ENCODE results near the gene PLEKHG2. TPM values are rescaled to one million over a fixed set of nuclear protein-coding genes. Genes with fewer than 3 reads are reported as not detected.

PLEKHG2 gene
- total and polyA plus RNA-seq, 2 donors from 2014 or later, result 8.5 to 29.7 TPM

DNA sequence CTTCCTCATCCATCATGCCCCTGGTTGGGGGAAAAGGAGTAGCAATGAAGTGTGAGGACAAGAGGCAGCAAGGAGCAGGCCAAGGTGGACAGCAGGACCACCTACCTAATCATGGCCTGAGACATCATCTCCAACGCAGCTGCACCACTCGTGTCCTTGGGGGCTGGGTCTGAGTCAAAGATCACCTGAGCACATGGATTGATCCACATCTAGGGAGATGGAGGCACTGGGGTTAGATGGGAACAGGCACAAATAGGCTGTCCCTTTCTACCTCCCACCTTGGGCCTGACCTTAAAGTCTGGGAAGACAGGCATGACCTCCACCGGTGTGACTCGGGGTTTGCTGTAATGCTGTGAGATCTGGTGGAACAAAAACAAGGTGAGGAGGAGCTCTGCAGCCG lies 23.8 kb upstream of the PLEKHG2 start:
- Histone ChIP-seq H3K9ac (ENCODE audit: low read length in 3 of 3) (no peak overlapping the region), H3K27me3 (ENCODE audit: control insufficient read depth, insufficient read depth, low read length) (no peaks in the 10 kb centered on the region), H3K4me3 (ENCODE audit: low read length in 3 of 3) (no peak overlapping the region), H3K27ac (ENCODE audit: low read depth in 2 of 2, low read length in 2 of 2) (no peak overlapping the region), H3K9me3 (ENCODE audit: control insufficient read depth in 2 of 3, insufficient read depth in 1 of 3, low read length in 3 of 3) (no peaks in the 10 kb centered on the region), H3K4me1 (ENCODE audit: control insufficient read depth in 2 of 3, insufficient read depth in 2 of 3, low read depth in 1 of 3, low read length in 3 of 3) (peaks cover 0 to 14% (median 8%) of the 10 kb centered on the region in 3 donors), H3K36me3 (ENCODE audit: control insufficient read depth in 2 of 3, insufficient read depth in 3 of 3, low read length in 3 of 3) (peaks cover 9 to 36% (median 29%) of the 10 kb centered on the region in 3 donors)
- intact Hi-C loops (cut with DNase I), result no loop called here
- DNase-seq (peak in 1 of 5 donors; percentile 29), FAIRE-seq (no peak)
- TF ChIP-seq, protein P1, sequence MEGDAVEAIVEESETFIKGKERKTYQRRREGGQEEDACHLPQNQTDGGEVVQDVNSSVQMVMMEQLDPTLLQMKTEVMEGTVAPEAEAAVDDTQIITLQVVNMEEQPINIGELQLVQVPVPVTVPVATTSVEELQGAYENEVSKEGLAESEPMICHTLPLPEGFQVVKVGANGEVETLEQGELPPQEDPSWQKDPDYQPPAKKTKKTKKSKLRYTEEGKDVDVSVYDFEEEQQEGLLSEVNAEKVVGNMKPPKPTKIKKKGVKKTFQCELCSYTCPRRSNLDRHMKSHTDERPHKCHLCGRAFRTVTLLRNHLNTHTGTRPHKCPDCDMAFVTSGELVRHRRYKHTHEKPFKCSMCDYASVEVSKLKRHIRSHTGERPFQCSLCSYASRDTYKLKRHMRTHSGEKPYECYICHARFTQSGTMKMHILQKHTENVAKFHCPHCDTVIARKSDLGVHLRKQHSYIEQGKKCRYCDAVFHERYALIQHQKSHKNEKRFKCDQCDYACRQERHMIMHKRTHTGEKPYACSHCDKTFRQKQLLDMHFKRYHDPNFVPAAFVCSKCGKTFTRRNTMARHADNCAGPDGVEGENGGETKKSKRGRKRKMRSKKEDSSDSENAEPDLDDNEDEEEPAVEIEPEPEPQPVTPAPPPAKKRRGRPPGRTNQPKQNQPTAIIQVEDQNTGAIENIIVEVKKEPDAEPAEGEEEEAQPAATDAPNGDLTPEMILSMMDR (IDR thresholded peaks at IDR 0.05; ENCODE audit: borderline replicate concordance, extremely low read depth, insufficient read depth), result no peak

DNA sequence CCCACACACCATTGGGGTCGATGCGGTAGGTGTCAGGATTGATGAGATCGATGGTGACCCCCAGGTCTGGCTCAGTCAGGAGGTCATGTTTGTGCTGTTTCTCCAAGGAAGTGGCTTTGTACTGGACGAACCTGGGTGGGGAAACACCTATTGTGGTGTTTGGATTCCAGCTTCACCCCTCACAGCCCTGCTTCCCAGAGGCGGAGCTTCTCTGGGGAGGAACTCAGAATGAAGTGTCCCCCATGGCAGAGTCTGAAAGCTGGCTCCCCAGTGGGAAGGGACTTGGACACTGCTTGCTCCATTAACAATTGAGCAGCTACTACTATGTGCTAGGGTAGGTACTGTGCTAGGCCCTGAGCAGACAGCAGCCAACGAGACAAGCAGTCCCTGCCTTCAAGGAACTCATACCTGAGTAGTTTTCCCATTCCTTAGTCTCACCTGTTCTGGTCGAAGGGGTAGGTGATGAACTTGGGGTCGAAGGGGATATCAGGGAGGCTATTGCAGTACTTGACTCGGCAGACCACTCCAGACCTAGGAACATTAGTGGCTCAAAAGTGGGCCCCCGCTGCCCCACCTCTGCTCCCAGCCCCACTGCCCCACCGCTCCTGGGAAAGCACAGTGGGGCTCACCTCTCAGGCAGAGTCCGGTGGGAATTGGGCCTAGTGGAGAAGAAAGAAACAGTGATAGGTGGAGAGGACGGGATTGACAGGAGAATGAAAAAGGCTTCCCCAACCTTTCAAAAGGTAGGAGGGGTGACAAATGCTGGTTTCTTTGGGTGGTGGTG lies 22.6 kb upstream of the PLEKHG2 start:
- peaks cover 10 to 38% (median 33%) of the 10 kb centered on the region in 3 donors for H3K36me3 ChIP-seq (ENCODE audit: control insufficient read depth in 2 of 3, insufficient read depth in 3 of 3, low read length in 3 of 3)

DNA sequence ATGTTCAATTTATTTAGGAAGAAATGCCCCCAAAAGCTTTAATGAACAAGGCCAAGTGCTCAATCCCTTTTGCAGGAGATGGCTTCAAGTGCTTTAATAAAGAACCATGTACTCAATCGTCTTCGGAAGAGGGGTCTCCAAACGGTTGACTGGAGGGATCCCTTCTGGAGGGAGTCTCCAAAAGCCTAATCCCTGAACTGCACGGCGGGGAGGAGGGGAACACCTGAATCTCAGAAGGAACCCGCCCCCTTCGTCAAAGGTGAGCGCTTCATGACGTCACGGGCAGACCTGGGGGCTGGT lies 22.1 kb upstream of the PLEKHG2 start:
- FAIRE-seq (no peak), DNase-seq (no peak)
- peaks cover 0 to 14% (median 8%) of the 10 kb centered on the region in 3 donors for H3K4me1 ChIP-seq (ENCODE audit: control insufficient read depth in 2 of 3, insufficient read depth in 2 of 3, low read depth in 1 of 3, low read length in 3 of 3)
- no peaks in the 10 kb centered on the region for H3K9me3 ChIP-seq (ENCODE audit: control insufficient read depth in 2 of 3, insufficient read depth in 1 of 3, low read length in 3 of 3)
- H3K27me3 ChIP-seq (ENCODE audit: control insufficient read depth, insufficient read depth, low read length), result no peaks in the 10 kb centered on the region
- TF ChIP-seq, protein P1 (IDR thresholded peaks at IDR 0.05; ENCODE audit: borderline replicate concordance, extremely low read depth, insufficient read depth), result no peak
- peak overlapping the region; percentile 92 to 99 for H3K27ac ChIP-seq (ENCODE audit: low read depth in 2 of 2, low read length in 2 of 2)
- H3K36me3 ChIP-seq (ENCODE audit: control insufficient read depth in 2 of 3, insufficient read depth in 3 of 3, low read length in 3 of 3), result peaks cover 10 to 38% (median 33%) of the 10 kb centered on the region in 3 donors
- intact Hi-C loops (cut with DNase I), result no loop called here
- peak overlapping the region; percentile 70 to 97 (median 94) for H3K4me3 ChIP-seq (ENCODE audit: low read length in 3 of 3)
- H3K9ac ChIP-seq (ENCODE audit: low read length in 3 of 3), result peak overlapping the region; percentile 87 to 95 (median 94)

More for the DNA sequence above, 22.6 kb upstream of the PLEKHG2 start:
- DNase-seq, result peak in 2 of 5 donors; percentile 10 to 59
- peak overlapping the region; percentile 87 to 95 (median 94) for H3K9ac ChIP-seq (ENCODE audit: low read length in 3 of 3)
- H3K4me1 ChIP-seq (ENCODE audit: control insufficient read depth in 2 of 3, insufficient read depth in 2 of 3, low read depth in 1 of 3, low read length in 3 of 3), result peaks cover 0 to 14% (median 8%) of the 10 kb centered on the region in 3 donors
- TF ChIP-seq, protein P1 (IDR thresholded peaks at IDR 0.05; ENCODE audit: borderline replicate concordance, extremely low read depth, insufficient read depth), result no peak
- no peak for FAIRE-seq
- peak overlapping the region; percentile 70 to 97 (median 94) for H3K4me3 ChIP-seq (ENCODE audit: low read length in 3 of 3)
- H3K27ac ChIP-seq (ENCODE audit: low read depth in 2 of 2, low read length in 2 of 2), result peak overlapping the region in 1 of 2 donors; percentile 99
- intact Hi-C loops (cut with DNase I), result no loop called here
- H3K9me3 ChIP-seq (ENCODE audit: control insufficient read depth in 2 of 3, insufficient read depth in 1 of 3, low read length in 3 of 3), result no peaks in the 10 kb centered on the region
- H3K27me3 ChIP-seq (ENCODE audit: control insufficient read depth, insufficient read depth, low read length), result no peaks in the 10 kb centered on the region

Measured in kidney (tissue), 14 donors.